Epithelial cell of esophagus (primary cell): ENCODE measurements around the gene ARMCX1.
"Not testable (repeated sequence)": the region's sequence is repeated elsewhere in the genome, so short reads cannot be mapped to it uniquely, and the experiment has no call there.

Experiments
- DNase-seq: peaks from one replicate; pipeline ENCODE4 v3.0.0; 2010; ENCODE audit warnings: low read depth
- H3K4me3 ChIP-seq: 2 replicates; pipeline ENCODE4 v1.5.1; 2011; ENCODE audit warnings: mild to moderate bottlenecking, low read length, control low read depth
- TF ChIP-seq, protein P1 (sequence below): IDR thresholded peaks from 2 replicates; pipeline ENCODE4 v1.5.1; 2011; ENCODE audit warnings: low read depth, mild to moderate bottlenecking, low read length, control low read depth, inconsistent platforms; ENCODE audit not compliant: insufficient read depth; ENCODE audit errors: missing control alignments

ARMCX1 gene

DNA sequence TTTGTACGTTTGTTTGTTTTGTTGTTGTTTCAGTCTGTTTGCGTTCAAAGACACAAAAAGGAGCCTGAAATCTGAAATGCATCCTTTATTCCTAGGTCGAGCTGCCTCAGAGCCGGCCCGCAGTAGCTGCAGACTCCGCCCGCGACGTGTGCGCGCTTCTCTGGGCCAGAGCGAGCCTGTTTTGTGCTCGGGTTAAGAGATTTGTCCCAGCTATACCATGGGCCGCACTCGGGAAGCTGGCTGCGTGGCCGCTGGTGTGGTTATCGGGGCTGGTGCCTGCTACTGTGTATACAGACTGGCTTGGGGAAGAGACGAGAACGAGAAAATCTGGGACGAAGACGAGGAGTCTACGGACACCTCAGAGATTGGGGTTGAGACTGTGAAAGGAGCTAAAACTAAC lies 2.4 kb downstream of the ARMCX1 start:
- no peak overlapping the region for H3K4me3 ChIP-seq
- TF ChIP-seq, protein P1, sequence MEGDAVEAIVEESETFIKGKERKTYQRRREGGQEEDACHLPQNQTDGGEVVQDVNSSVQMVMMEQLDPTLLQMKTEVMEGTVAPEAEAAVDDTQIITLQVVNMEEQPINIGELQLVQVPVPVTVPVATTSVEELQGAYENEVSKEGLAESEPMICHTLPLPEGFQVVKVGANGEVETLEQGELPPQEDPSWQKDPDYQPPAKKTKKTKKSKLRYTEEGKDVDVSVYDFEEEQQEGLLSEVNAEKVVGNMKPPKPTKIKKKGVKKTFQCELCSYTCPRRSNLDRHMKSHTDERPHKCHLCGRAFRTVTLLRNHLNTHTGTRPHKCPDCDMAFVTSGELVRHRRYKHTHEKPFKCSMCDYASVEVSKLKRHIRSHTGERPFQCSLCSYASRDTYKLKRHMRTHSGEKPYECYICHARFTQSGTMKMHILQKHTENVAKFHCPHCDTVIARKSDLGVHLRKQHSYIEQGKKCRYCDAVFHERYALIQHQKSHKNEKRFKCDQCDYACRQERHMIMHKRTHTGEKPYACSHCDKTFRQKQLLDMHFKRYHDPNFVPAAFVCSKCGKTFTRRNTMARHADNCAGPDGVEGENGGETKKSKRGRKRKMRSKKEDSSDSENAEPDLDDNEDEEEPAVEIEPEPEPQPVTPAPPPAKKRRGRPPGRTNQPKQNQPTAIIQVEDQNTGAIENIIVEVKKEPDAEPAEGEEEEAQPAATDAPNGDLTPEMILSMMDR = no peak
- DNase-seq = no peak

DNA sequence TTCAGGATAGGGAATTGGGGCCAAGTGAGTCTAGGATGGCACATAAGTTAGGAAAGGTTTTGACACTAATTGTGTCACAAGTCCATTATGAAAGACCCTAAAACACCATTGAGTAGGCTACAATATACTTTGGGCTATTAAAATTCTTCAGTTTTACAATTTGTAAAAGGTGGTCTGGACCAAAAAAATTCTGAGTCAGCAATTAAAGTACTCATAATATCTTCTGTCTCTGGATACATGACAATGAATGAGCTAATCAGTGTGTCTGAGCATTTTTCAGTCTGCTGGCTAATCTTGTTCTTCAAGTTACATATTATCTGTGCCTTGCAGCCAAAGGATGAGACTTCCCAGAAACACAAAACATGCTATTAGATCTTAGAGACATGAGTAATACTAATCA lies 14.3 kb downstream of the ARMCX1 start:
- peak; percentile 43 for DNase-seq
- no peak overlapping the region for H3K4me3 ChIP-seq
- TF ChIP-seq, protein P1 = no peak

DNA sequence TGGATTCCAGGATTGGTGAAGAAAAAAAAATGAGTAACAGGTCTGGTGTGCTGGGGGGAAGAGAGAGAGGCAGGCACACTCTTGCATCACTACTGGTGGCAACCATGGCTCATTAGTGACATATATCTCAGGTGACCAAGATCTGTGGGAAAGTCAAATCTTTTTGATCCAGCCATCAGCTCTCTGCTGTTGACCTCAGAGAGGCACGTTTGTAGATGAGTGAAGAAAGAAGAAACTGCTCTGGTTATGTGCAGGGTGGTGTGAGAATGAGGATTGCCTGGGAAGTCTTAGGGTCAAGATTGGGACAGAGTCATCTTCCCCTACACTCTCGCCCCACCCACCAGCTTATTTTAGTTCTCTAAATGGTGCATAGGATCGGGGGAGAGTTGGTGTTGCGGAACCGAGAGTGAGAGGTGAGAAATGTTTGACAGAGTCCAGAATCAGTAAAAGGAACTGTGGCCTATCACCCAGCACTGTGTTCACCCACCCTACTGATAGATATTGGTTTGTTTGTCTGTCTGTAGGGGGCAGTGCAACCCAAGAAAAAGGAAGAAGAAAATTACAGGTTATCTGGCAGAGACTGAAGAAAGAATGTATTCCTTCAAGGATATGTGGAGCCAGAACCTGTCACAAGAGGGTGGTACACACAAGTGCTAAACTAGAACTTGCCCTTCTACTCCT lies 45.5 kb downstream of the ARMCX1 start:
- no peak overlapping the region for H3K4me3 ChIP-seq
- TF ChIP-seq, protein P1 = peak; percentile 56
- peak; percentile 65 for DNase-seq

DNA sequence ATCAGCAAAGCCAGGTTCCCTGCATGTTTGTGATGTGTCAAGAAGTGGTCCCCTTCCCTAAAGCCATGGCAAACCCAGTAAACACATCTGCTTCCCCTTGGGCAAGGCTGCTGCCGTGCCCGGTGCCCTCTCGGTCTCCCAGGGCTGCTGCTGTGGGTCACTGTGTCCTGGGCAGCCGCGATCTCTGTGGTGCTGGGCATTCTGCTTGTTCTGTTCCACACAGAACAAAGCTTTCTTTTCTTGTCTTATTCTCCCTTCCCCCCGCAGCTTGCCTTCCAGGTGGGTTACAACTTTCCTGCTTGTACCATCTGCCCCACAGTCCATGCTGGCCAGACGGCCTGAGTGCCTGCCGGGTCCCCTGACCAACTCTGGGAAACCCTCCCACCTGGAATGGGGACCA lies 49.2 kb downstream of the ARMCX1 start:
- not testable (repeated sequence) for DNase-seq, H3K4me3 ChIP-seq

DNA sequence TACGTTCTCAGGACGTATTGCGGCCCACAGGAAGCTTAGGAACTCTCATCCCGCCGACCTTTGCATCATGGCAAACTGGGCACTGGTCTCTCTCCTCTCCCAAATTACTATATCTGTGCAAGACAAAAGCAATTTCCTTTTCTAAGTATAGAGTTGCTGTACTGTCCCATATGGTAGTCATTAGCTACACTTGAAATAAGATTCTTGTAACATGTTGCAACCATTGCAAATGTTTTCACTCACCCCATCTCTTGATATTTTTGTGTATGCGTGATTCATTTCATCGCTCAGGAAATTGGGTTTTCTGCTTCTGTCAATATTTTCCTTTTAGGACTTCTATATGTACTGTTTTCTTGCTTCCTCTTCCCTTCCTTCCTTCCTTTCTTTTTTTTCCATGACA lies 51.7 kb downstream of the ARMCX1 start:
- no peak overlapping the region for H3K4me3 ChIP-seq
- TF ChIP-seq, protein P1 = no peak
- no peak for DNase-seq
